SJCRH30 (cell line): Measurements from ENCODE around the gene COMMD10. TPM values are rescaled to one million over a fixed set of nuclear protein-coding genes. Genes with fewer than 3 reads are reported as not detected.

Experiments used
- DNase-seq, 2 experiments: peaks; one replicate each; pipeline ENCODE4 v3.0.0-alpha.2; 2015 to 2020
- H3K27ac ChIP-seq: fragments of 250-450 bp; sonication (Bioruptor Pico); 2 replicates; pipeline ENCODE4 v1.5.1; 2020; ENCODE audit warnings: mild to moderate bottlenecking, moderate library complexity
- H3K27me3 ChIP-seq: fragments of 250-450 bp; sonication (Bioruptor Pico); 2 replicates; pipeline ENCODE4 v1.5.1; 2020; ENCODE audit warnings: mild to moderate bottlenecking, moderate library complexity
- H3K36me3 ChIP-seq: fragments of 250-450 bp; sonication (Bioruptor Pico); 2 replicates; pipeline ENCODE4 v1.5.1; 2020; ENCODE audit warnings: mild to moderate bottlenecking, moderate library complexity
- H3K4me1 ChIP-seq: fragments of 250-450 bp; sonication (Bioruptor Pico); 2 replicates; pipeline ENCODE4 v1.5.1; 2020; ENCODE audit warnings: mild to moderate bottlenecking, moderate library complexity
- H3K4me3 ChIP-seq: fragments of 250-450 bp; sonication (Bioruptor Pico); 2 replicates; pipeline ENCODE4 v1.5.1; 2020; ENCODE audit warnings: mild to moderate bottlenecking, moderate library complexity
- H3K9me3 ChIP-seq: fragments of 250-450 bp; sonication (Bioruptor Pico); replicated peaks from 2 replicates; pipeline ENCODE4 v1.5.1; 2020; ENCODE audit warnings: mild to moderate bottlenecking, moderate library complexity
- total RNA-seq: library from RNA; depleted of rRNA; stranded (reverse); fragments of >200 nt; shearing (Covaris generic); gene quantifications from 2 replicates; pipeline ENCODE4 v1.2.3, GENCODE V29; 2014

Gene COMMD10
- total RNA-seq, 1 experiment from 2014 or later: 56.8 TPM

- Histone ChIP-seq H3K4me1 (no peaks in the 10 kb centered on the region), H3K27me3 (no peaks in the 10 kb centered on the region), H3K36me3 (no peaks in the 10 kb centered on the region), H3K9me3 (no peaks in the 10 kb centered on the region), H3K27ac (no peak overlapping the region), H3K4me3 (no peak overlapping the region)
- no peak for DNase-seq
Observed at GRCh38 chr5:116212225-116212624, 127.4 kb downstream of the COMMD10 start.

GRCh38 chr5:116216246-116216645 lies 131.4 kb downstream of the COMMD10 start:
- no peak overlapping the region for H3K4me3 ChIP-seq
- H3K27me3 ChIP-seq: no peaks in the 10 kb centered on the region
- DNase-seq: no peak
- no peaks in the 10 kb centered on the region for H3K4me1 ChIP-seq
- H3K36me3 ChIP-seq: no peaks in the 10 kb centered on the region
- H3K27ac ChIP-seq: no peak overlapping the region
- H3K9me3 ChIP-seq: no peaks in the 10 kb centered on the region

- H3K4me1 ChIP-seq: no peaks in the 10 kb centered on the region
Observed at GRCh38 chr5:116225281-116225922, 140.6 kb downstream of the COMMD10 start.

GRCh38 chr5:116229131-116229689 lies 144.4 kb downstream of the COMMD10 start:
- H3K36me3 ChIP-seq: no peaks in the 10 kb centered on the region
- no peak for DNase-seq
- no peaks in the 10 kb centered on the region for H3K9me3 ChIP-seq
- H3K27me3 ChIP-seq: no peaks in the 10 kb centered on the region
- no peak overlapping the region for H3K27ac ChIP-seq
- H3K4me1 ChIP-seq: no peaks in the 10 kb centered on the region
- no peak overlapping the region for H3K4me3 ChIP-seq

More at GRCh38 chr5:116225281-116225922, 140.6 kb downstream of the COMMD10 start:
- Histone ChIP-seq H3K36me3 (no peaks in the 10 kb centered on the region), H3K9me3 (no peaks in the 10 kb centered on the region), H3K27me3 (no peaks in the 10 kb centered on the region), H3K27ac (no peak overlapping the region), H3K4me3 (no peak overlapping the region)
- no peak for DNase-seq

- Histone ChIP-seq H3K27me3 (no peaks in the 10 kb centered on the region), H3K36me3 (no peaks in the 10 kb centered on the region), H3K27ac (no peak overlapping the region), H3K9me3 (no peaks in the 10 kb centered on the region), H3K4me1 (no peaks in the 10 kb centered on the region), H3K4me3 (no peak overlapping the region)
- no peak for DNase-seq
Observed at GRCh38 chr5:116231288-116231687, 146.5 kb downstream of the COMMD10 start.

GRCh38 chr5:116234681-116235080 lies 149.9 kb downstream of the COMMD10 start:
- H3K36me3 ChIP-seq: no peaks in the 10 kb centered on the region
- H3K9me3 ChIP-seq: no peaks in the 10 kb centered on the region
- no peak overlapping the region for H3K4me3 ChIP-seq
- H3K4me1 ChIP-seq: no peaks in the 10 kb centered on the region
- H3K27me3 ChIP-seq: no peaks in the 10 kb centered on the region
- DNase-seq: no peak
- no peak overlapping the region for H3K27ac ChIP-seq

- DNase-seq: peak in 1 of 2 experiments; percentile 11
- H3K36me3 ChIP-seq: no peaks in the 10 kb centered on the region
- no peak overlapping the region for H3K4me3 ChIP-seq
- H3K27ac ChIP-seq: no peak overlapping the region
- no peaks in the 10 kb centered on the region for H3K27me3 ChIP-seq
- H3K9me3 ChIP-seq: no peaks in the 10 kb centered on the region; the same call in 1 of the 2 replicates
- no peaks in the 10 kb centered on the region for H3K4me1 ChIP-seq
Observed at GRCh38 chr5:116237917-116238500, 153.2 kb downstream of the COMMD10 start.

GRCh38 chr5:116242343-116242742 lies 157.5 kb downstream of the COMMD10 start:
- no peak overlapping the region for H3K27ac ChIP-seq
- H3K4me3 ChIP-seq: no peak overlapping the region
- no peak for DNase-seq
- H3K9me3 ChIP-seq: no peaks in the 10 kb centered on the region; the same call in 1 of the 2 replicates
- H3K4me1 ChIP-seq: no peaks in the 10 kb centered on the region
- no peaks in the 10 kb centered on the region for H3K36me3 ChIP-seq
- no peaks in the 10 kb centered on the region for H3K27me3 ChIP-seq

GRCh38 chr5:116248432-116248831 lies 163.6 kb downstream of the COMMD10 start:
- Histone ChIP-seq H3K27me3 (no peaks in the 10 kb centered on the region), H3K9me3 (no peaks in the 10 kb centered on the region), H3K27ac (no peak overlapping the region), H3K36me3 (no peaks in the 10 kb centered on the region), H3K4me3 (no peak overlapping the region), H3K4me1 (no peaks in the 10 kb centered on the region)
- DNase-seq: no peak

GRCh38 chr5:116249648-116250047 lies 164.8 kb downstream of the COMMD10 start:
- Histone ChIP-seq H3K4me1 (no peaks in the 10 kb centered on the region), H3K27ac (no peak overlapping the region), H3K27me3 (no peaks in the 10 kb centered on the region), H3K36me3 (no peaks in the 10 kb centered on the region), H3K4me3 (no peak overlapping the region), H3K9me3 (no peaks in the 10 kb centered on the region)
- no peak for DNase-seq

GRCh38 chr5:116256717-116257116 lies 171.9 kb downstream of the COMMD10 start:
- Histone ChIP-seq H3K4me3 (no peak overlapping the region), H3K9me3 (no peaks in the 10 kb centered on the region), H3K36me3 (no peaks in the 10 kb centered on the region), H3K27ac (no peak overlapping the region), H3K4me1 (no peaks in the 10 kb centered on the region), H3K27me3 (no peaks in the 10 kb centered on the region)
- DNase-seq: no peak

GRCh38 chr5:116265471-116265870 lies 180.6 kb downstream of the COMMD10 start:
- Histone ChIP-seq H3K4me1 (no peaks in the 10 kb centered on the region), H3K36me3 (0 out of 2 replicates have a peak, but pooled peaks cover 4% of the 10 kb centered on the region)
- DNase-seq: no peak

GRCh38 chr5:116271446-116272025 lies 186.7 kb downstream of the COMMD10 start:
- Histone ChIP-seq H3K4me3 (no peak overlapping the region), H3K36me3 (no peaks in the 10 kb centered on the region), H3K27ac (no peak overlapping the region), H3K27me3 (no peaks in the 10 kb centered on the region), H3K9me3 (peaks cover 6% of the 10 kb centered on the region; the same call in 1 of the 2 replicates), H3K4me1 (no peaks in the 10 kb centered on the region)
- DNase-seq: peak in 1 of 2 experiments; percentile 29

More at GRCh38 chr5:116265471-116265870, 180.6 kb downstream of the COMMD10 start:
- Histone ChIP-seq H3K27me3 (no peaks in the 10 kb centered on the region), H3K27ac (no peak overlapping the region), H3K4me3 (no peak overlapping the region), H3K9me3 (peaks cover 6% of the 10 kb centered on the region; the same call in 1 of the 2 replicates)

- peaks cover 4% of the 10 kb centered on the region; the same call in 1 of the 2 replicates for H3K9me3 ChIP-seq
- no peak for DNase-seq
- no peaks in the 10 kb centered on the region for H3K4me1 ChIP-seq
- no peak overlapping the region for H3K4me3 ChIP-seq
- no peaks in the 10 kb centered on the region for H3K27me3 ChIP-seq
- H3K27ac ChIP-seq: no peak overlapping the region
- no peaks in the 10 kb centered on the region for H3K36me3 ChIP-seq
Observed at GRCh38 chr5:116272281-116272941, 187.6 kb downstream of the COMMD10 start.
